Dedifferentiated amniotic fluid mesenchymal stem cell (primary cell): Measurements from ENCODE around the gene FSTL4.
A peak's percentile ranks its signal among the peaks of the same experiment; 100 is the strongest.

ENCODE experiments used
- DNase-seq: peaks from one replicate; pipeline ENCODE4 v3.0.0-alpha.2; 2016; ENCODE audit errors: extremely low spot score

The FSTL4 gene

GRCh38 chr5:133293960-133294359 lies 318.4 kb downstream of the FSTL4 start:
- no peak for DNase-seq

DNA sequence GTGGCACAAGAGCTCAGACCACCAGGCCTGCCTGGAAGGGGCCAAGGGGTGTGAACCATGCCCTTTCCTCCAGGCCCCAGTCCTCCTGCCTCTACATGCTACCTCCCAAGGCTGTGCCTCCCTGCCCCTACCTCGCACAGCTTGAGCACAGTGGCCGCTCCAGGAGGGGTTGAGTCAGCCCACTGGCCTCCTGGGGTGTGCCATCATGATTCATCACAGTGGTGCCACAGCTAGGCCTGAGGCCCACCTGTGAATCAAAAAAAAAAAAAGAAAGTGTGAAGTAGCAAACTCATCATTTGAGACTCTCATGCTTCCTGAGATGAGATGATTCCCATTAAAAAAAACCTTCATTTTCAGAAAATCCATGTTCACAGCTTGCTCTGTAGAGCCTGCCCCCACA lies 320.0 kb downstream of the FSTL4 start:
- no peak for DNase-seq

- DNase-seq: no peak
Observed at GRCh38 chr5:133291524-133291923, 320.8 kb downstream of the FSTL4 start.

DNA sequence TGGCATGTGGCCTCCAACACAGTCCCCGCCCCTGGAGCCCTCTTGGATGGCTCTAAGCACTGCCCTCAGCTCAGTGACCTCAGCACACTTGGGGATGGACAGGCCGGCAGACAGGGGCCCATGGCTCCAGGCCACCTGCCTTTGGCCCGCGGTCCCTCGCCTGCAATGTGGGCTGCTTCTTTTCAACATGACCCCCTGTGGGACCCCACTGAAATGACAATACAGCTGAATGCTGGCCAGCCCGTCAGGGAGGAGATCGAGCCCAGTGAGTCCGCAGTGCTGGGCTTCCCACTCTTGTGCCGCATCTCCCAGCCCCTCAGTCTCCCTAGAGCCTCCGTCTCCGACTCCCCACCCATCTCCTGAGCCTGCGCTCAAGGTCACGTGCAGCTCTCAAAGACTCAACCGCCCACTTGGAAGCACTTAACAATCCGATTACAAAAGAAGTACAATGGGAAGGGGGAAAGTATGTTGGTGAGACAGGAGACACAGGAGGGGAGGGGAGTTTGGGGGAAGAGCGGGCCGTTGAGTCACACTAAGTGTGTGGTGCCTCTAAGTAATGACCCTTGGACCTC lies 321.6 kb downstream of the FSTL4 start:
- no peak for DNase-seq

- DNase-seq: no peak
Observed at GRCh38 chr5:133289686-133290367, 322.5 kb downstream of the FSTL4 start.

- no peak for DNase-seq
Observed at GRCh38 chr5:133287500-133287899, 324.8 kb downstream of the FSTL4 start.

DNA sequence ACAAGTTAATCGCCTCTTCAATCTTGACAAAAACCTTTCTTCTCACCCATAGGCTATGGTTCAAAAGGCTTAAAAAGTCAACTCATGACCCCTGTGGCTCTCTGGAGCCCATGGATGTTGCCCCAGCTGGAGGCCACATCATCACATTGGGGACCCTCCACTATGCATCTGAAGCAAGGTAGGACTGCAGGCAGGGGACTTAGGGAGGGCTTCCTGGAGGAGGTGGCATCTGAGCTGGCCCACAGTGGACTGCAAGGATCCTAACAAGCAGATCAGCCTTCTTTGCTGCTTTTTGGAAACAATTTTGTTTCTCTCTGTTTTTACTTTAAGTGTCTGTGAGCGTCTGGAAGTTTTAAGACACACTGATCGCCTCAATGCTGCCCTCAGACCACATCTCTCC lies 325.9 kb downstream of the FSTL4 start:
- DNase-seq: no peak

DNA sequence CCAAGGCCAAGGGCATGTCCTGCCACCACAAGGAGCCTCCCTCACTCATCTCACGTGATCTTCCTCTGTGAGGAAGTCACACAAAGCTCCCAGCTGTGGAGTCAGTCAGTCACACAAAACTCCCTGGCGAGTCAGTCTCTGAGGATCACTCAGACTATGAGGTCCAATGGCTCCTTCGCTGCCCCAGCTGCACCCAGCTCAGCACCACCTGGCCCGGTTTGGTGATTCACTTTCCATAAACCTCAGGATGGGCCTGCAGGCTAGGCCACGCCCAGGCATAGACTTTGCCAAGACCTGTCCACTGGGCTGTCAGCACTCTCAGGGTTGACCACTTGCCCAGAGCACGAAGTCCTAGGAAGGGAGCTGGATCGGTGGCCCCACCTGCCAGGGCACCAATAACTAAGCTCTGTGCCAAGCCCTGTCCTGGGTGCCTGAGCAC lies 326.7 kb downstream of the FSTL4 start:
- no peak for DNase-seq

DNA sequence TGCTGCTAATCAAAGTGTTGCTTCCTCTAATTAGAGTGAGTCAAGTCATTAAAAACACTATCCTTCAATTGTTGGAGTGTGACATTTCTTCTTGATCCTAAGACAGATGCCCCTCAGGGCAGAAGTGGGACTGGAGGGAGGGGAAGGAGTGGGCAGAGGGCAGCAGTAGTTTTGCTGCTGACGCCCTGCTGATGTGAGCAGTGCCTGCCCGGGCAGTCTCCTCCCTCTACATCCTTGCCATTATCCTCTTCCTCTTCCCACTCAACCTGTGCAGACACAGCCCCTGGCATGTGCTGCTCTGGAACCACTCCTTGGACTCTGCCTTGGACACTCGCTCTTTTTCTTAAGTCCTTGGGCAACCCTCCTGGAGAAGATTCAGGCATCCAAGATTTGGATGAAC lies 328.0 kb downstream of the FSTL4 start:
- no peak for DNase-seq

DNA sequence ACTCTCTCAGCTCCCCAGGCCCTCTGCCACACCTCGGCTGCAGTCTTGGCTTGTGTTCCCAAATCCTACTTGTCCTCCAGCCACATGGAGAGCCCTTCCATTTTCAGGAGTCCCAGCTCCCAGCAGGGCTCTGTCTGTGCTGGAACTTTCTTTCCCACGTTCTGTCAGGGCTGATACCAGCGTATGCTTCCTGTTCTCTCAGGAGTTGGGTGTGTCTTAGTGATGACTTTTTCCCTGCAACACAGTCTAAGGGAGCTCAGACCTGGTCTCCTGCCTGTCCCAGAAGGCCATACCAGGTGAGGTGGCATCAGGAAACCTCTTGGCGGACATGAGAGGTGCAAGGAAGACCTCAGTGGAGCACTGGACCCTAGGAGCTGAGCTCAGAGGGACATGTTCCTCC lies 334.0 kb downstream of the FSTL4 start:
- DNase-seq: no peak

DNA sequence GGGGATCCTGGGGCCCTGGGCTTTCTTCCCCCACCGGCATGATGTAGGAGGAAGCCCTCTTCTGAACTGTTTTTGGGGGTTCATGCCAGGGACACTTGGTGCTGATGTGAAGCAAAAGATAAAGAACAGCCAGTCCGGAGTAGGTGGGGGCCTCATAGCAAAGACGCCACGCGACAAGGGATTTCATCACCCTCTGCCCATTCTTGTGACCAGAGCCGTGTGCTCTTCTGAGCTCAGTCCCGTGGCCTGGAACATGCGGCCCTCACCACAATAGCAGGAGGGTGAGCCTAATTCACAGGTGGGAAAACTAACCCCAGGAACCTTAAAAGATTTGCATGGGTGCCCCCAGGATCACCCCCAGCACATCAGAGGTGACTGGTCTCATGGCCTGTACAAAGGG lies 334.6 kb downstream of the FSTL4 start:
- DNase-seq: no peak

- DNase-seq: no peak
Observed at GRCh38 chr5:133276171-133276570, 336.2 kb downstream of the FSTL4 start.

DNA sequence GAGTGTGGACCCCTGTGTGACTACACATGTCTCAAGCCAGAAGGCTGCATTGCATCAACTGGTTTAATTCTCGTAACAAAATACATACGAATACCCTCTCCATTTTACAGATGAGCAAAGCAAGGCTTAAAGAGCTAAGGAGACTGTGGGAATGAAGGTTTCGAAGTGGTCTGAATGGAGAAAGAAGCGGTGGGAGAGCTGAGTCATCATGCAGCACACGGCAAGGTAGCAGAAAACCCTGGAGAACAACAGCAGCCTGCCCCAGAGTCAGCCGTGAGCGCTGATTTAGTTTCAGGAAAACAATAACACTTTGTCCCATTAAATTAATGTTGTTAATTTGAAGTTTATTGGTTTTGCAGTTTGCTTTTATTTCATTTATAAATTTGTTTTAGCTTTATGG lies 336.7 kb downstream of the FSTL4 start:
- no peak for DNase-seq

- DNase-seq: no peak
Observed at GRCh38 chr5:133274597-133274935, 337.8 kb downstream of the FSTL4 start.

- peak; percentile 23 for DNase-seq
Observed at GRCh38 chr5:133273661-133274596, 338.4 kb downstream of the FSTL4 start.

- DNase-seq: no peak
Observed at GRCh38 chr5:133272345-133272744, 340.0 kb downstream of the FSTL4 start.

DNA sequence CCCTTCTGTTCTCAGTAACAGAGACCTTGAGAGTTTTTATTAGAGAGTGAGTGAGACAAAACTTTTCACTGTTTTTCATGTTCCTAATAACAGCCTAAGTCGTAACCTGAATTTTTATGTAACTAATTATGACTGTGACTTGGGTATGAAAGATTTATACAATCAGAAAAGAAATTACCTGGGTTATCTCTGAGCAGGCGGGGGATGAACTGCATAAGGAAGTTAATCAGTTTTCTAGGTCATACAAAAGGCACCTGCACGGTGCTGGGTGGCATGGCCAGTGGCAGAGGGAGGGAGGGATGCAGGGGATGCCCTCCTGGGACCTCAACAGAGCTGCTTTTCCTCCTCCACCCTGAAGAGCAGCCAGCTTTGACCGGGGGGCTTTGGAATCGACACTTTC lies 340.7 kb downstream of the FSTL4 start:
- no peak for DNase-seq

DNA sequence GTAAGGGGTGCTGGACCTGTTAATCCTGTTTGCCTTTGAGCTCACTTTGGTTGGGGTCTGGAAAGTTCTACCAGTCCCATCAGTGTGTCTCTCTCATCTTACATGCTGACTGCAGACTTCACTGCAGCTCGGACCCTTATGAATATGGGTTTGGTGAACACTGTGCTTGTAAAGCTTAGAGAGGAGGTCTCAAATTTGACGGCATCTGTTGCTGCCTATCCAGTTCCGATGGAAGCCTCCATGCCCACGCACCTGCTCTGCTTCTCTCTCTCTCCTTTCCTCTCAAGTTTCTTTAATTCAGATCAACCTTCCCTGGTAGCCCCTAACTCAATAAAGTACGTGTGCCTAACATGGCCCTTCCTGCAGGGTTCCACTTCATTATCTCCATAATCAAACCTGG lies 342.6 kb downstream of the FSTL4 start:
- DNase-seq: no peak

DNA sequence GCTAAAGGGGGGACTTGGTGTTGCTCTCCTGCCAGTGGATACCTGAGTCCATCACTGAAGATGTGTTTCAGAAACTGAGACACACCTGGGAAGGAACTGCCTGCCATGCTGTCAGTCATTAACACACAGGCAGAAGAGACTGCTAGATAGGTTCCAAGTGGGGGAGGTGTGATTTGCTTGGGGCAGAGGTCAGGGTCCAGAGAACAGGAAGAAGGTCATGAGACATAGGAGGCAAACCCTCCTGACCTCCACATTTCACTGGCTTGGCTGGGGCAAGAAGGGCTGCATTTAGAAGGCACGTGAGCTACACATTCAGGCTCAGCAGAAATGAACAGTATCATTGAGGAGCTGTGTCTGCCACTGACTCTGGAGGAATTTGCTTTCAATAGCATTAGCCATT lies 344.7 kb downstream of the FSTL4 start:
- no peak for DNase-seq

- DNase-seq: no peak
Observed at GRCh38 chr5:133266966-133267365, 345.4 kb downstream of the FSTL4 start.

GRCh38 chr5:133266527-133266878 lies 345.8 kb downstream of the FSTL4 start:
- no peak for DNase-seq

DNA sequence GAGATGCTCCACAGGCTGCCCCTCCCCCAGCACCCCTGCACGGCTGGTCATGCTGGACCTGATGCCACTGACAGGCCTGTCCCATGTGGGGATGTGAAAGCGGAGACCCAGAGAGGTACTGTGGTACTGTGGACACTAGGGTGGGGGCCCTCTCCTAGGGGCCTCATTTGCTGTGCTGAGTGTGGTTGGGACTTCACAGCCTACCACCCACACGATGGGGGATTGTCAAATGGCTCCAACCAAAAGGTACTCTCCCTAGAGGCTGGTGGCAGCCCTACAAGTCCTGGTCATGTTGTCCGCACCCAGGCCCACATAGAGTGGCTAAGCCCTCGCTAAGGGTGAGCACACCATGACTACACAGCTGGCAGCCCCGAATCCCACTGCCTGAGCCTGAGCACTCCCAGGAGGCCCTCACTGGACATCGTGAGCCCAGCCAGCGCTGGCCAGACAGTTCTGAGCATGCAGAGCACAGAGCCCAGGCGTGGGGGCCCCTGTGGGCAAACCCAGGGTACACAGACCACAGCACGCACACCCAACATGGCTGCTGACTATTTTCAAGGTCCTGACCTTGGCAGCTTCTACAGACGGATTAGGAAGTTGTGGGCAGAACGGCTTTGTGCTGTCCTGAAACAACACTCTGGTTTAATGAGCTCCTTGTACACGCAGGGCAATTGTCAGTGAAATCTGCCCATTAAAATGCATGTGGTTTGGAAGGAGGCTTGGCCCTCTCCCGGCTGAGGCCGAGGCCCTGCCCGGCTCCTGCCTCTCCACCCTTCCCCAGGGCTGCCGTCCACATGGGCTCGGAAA lies 346.4 kb downstream of the FSTL4 start:
- no peak for DNase-seq
